GM19463 (cell line): ENCODE data around the gene MACC1.

ENCODE experiments used
- ATAC-seq: cut with Tn5 transposase; IDR thresholded peaks from one replicate; pipeline ENCODE4 v1.9.1; 2021; ENCODE audit warnings: mild to moderate bottlenecking, moderate library complexity; ENCODE audit not compliant: unreplicated experiment

The MACC1 gene

GRCh38 chr7:20085086-20085485 is 132.1 kb downstream of the MACC1 start:
- no peak for ATAC-seq
